ENCODE data around the gene SETDB1.

DNA sequence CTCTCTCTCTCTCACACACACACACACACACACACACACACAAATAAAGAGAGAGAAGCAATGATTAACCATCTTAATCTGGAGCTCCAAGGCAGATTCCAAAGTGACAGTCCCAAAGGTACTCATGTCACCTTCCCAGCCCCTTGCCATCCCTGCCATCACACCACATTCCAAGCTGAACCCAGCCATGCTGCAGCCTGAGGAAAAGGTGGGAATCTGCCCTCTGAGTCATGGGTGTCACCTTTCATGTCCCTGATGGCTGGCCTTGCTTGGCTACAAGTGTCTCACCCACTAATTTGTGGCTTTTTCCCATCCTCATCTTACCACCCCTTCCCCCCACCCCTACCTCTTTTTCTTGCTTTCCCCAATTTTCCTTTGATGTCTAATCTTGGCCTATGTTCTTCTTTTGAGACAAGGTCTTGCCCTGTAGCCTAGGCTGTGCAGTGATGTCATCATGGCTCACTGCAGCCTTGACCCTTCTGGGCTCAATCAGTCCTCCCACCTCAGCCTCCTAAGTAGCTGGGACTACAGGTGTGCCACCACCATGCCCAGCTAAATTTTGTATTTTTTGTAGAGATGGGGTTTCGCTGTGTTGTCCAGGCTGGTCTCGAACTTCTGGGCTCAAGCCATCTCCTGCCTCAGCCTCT lies 59.1 kb downstream of the SETDB1 start:
- TF ChIP-seq ATF3 (IDR thresholded peaks at IDR 0.05) (no peak), CTCF (IDR thresholded peaks at IDR 0.05; ENCODE audit: low read depth, low read length, missing input control) (no peak), RAD21 (IDR thresholded peaks at IDR 0.05) (no peak), TAF1 (conservative IDR thresholded peaks at IDR 0.05) (no peak), EGR1 (IDR thresholded peaks at IDR 0.05; ENCODE audit: low read depth in 2 of 2) (no peak), YY1 (IDR thresholded peaks at IDR 0.05) (no peak), NR2F2 (IDR thresholded peaks at IDR 0.05) (no peak), JUND (IDR thresholded peaks at IDR 0.05) (no peak), MAX (IDR thresholded peaks at IDR 0.05) (no peak), SP1 (IDR thresholded peaks at IDR 0.05) (no peak), GABPA (IDR thresholded peaks at IDR 0.05 in 1 of 2, conservative IDR thresholded peaks at IDR 0.05 in 1 of 2) (no peak)
- TF ChIP-seq, protein P1, sequence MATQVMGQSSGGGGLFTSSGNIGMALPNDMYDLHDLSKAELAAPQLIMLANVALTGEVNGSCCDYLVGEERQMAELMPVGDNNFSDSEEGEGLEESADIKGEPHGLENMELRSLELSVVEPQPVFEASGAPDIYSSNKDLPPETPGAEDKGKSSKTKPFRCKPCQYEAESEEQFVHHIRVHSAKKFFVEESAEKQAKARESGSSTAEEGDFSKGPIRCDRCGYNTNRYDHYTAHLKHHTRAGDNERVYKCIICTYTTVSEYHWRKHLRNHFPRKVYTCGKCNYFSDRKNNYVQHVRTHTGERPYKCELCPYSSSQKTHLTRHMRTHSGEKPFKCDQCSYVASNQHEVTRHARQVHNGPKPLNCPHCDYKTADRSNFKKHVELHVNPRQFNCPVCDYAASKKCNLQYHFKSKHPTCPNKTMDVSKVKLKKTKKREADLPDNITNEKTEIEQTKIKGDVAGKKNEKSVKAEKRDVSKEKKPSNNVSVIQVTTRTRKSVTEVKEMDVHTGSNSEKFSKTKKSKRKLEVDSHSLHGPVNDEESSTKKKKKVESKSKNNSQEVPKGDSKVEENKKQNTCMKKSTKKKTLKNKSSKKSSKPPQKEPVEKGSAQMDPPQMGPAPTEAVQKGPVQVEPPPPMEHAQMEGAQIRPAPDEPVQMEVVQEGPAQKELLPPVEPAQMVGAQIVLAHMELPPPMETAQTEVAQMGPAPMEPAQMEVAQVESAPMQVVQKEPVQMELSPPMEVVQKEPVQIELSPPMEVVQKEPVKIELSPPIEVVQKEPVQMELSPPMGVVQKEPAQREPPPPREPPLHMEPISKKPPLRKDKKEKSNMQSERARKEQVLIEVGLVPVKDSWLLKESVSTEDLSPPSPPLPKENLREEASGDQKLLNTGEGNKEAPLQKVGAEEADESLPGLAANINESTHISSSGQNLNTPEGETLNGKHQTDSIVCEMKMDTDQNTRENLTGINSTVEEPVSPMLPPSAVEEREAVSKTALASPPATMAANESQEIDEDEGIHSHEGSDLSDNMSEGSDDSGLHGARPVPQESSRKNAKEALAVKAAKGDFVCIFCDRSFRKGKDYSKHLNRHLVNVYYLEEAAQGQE (IDR thresholded peaks at IDR 0.05): no peak
- TF ChIP-seq, protein P2, sequence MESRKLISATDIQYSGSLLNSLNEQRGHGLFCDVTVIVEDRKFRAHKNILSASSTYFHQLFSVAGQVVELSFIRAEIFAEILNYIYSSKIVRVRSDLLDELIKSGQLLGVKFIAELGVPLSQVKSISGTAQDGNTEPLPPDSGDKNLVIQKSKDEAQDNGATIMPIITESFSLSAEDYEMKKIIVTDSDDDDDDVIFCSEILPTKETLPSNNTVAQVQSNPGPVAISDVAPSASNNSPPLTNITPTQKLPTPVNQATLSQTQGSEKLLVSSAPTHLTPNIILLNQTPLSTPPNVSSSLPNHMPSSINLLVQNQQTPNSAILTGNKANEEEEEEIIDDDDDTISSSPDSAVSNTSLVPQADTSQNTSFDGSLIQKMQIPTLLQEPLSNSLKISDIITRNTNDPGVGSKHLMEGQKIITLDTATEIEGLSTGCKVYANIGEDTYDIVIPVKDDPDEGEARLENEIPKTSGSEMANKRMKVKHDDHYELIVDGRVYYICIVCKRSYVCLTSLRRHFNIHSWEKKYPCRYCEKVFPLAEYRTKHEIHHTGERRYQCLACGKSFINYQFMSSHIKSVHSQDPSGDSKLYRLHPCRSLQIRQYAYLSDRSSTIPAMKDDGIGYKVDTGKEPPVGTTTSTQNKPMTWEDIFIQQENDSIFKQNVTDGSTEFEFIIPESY (IDR thresholded peaks at IDR 0.05): no peak
